HG02759 (cell line): Measurements from ENCODE around the gene DENND6A.
"Not testable (repeated sequence)": the region's sequence is repeated elsewhere in the genome, so short reads cannot be mapped to it uniquely, and the experiment has no call there.

Experiments used
- ATAC-seq: cut with Tn5 transposase; IDR thresholded peaks from one replicate; pipeline ENCODE4 v1.9.1; 2021; ENCODE audit warnings: mild to moderate bottlenecking, moderate library complexity; ENCODE audit not compliant: unreplicated experiment

The DENND6A gene

DNA sequence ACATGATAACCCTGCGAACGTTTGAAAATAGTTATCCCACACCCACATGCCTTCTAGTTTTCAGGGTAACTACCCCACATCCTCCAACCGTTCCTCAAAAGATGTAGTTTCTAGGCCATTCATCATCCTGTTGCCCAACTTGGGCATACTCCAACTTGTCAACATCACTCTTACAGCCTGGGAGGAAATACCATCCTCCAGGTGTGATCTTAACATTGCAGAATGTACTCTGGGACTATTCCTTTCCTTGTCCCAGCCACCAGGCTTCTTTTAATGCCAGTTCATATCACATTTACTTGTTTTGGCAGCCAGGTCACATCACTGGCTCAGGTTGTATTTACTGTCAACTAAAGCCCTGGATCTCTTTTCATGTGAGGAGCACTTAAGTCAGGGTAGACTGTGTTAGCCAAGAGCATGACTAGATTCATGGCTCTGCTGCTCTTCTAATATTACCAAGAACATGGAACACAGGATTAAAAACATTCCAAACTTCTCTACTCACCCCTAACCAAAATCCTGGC, 4.0 kb upstream of the DENND6A start:
- ATAC-seq = no peak

DNA sequence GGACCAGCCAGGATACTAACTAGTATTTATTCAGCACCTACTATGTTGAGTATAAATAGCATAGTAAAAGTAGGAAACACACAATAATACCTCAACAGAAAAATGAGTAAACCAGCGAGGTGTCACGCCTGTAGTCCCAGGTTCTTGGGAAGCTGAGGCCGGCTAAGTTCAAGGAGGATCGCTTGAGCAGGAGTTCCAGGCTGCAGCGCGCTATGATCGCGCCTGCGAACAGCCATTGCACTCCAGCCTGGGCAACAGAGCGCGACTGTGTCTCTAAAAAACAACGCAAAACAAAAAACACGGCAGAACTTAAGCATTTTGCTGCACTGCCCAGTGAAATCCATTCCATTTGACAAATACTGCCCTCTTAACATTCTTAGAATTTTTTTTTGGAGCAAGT, 1.3 kb upstream of the DENND6A start:
- no peak for ATAC-seq

DNA sequence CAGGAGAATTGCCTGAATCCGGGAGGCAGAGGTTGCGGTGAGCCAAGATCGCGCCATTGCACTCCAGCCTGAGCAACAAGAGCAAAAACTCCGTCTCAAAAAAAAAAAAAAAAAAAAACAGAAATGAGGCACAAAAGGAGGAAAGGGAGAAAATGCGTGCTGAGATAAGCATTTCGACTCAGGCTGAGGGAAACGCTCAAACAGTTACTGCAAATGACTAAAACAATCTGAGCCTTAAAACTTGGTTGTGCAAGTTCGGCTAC, 813 bp downstream of the DENND6A start:
- ATAC-seq = not testable (repeated sequence)

DNA sequence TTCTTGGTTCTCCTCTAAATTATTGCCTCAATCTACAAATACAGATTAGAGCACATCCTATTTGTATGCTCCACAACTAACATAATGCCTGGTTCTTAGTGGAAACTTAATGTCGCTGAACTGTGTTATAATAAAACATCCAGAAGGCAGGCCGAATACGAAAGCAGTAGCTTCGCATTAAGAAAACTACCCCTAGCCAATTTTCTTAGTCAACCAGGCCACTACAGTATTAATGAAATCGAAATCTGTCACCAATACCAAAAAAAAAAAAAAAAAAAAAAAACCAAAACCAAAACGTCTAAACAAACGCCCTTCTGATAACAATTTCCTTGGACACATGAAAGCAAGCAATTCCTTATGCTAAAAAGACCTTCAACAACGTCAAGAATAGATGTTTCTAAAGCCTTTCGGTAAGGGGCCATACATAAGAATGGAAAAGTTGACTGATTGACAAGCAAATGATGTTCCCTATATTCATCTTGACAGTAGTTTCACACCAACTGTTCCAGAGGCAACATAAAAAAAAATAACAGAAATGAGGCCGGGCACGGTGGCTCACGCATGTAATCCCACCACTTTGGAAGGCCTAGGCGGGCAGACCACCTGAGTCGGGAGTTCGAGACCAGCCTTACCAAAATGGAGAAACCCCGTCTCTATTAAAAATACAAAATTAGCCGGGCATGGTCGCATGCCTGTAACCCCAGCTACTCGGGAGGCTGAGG, 1.3 kb downstream of the DENND6A start:
- no peak for ATAC-seq

DNA sequence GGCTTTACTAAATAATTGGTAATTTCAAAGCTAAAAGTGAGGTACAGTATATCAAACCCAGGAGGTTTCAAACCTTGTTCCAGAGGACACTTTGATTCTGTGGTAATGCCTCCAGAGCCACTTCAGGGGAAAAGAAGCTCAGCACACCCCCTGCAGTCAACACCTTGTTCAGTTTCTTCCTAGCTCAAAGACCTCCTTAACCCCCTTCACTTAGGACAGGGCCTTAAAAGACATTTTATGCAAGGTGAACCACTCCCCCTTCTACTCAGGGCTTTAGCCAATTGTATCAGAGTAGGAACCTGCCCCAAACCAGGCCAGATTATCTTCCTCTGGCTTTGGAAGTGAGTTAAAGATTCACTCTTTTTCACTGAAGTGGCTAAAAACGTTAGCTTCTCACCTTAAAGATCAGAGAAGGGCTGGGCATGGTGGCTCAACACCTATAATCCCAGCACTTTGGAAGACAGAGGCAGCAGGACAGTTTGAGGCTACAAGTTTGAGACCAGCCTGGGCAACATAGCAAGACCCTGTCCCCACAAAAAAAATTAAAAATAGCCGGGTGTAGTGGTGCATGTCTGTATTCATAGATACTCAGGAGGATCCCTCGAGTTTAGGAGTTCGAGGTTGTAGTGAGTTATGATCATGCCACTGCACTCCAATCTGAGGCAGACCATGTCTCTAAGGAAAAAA, 3.4 kb downstream of the DENND6A start:
- no peak for ATAC-seq

DNA sequence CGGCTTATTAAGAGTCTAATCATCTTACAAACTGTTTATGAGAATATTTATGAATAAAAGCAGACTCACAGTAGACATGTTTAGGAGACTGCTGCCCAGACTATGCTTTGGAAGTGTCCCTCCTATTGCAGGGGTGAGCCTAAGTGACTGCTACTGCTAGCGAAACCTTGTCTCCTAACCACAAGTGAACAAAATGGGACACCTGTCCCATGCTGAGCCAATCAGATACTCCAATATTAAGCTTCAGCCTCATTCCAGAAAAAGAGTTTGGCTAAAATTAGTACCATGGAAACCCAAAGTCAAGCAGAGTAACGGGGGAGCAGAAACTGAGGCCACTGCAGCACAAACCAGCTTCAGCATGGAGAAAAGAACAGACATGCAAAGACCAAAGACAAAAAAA, 4.6 kb downstream of the DENND6A start:
- no peak for ATAC-seq

DNA sequence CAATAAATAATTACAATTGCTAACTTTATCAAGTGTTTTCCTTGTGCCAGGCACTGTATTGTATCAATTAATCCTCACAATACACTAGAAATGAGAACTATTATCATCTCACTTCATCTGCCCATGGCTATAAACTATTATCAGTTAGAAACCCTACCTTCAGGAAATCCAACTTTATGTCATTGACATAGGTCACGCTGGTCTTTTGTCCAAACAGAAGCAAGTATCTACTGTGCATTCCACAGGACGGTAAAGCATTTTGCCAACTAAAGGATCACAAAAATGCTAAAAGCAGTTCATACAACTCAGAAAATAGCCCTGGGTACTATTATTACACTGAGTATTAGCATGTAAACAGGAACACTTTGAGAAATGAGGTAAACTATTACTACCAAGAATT, 9.6 kb downstream of the DENND6A start:
- no peak for ATAC-seq

DNA sequence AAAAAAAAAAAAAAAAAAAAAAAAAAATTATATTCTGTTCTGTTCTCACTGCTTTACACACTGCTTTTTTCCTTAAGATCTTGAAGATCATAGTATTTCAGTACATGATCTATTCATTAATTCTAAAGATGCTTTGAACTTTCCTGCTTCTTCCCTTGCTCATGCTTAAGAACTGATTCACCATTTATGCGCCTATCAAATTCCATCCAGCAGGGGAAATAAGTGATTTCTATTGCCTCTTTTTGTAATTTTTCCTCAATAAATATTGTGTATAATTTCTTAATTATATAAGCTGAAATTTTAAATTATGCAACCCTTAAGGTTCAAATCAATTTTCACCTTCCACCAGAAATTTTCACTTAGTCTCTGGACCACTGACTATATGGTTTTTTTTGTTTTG, 10.6 kb downstream of the DENND6A start:
- no peak for ATAC-seq

DNA sequence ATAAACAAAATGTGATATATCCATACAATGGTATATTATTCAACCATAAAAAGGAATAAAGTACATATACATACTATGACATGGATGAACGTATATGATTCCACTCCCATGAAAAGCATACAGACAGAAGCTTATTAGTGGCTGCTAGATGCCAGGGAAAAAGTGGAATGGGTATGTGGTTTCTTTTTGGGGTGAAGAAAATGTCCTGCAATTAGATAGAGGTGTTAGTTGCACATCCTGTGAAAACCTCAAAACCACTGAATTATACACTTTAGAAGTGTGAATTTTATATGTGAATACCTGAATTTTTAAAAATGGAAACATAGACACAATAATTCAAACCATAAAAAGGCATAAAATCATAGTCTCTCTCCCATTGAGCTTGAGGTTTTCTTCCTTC, 11.2 kb downstream of the DENND6A start:
- ATAC-seq = no peak

DNA sequence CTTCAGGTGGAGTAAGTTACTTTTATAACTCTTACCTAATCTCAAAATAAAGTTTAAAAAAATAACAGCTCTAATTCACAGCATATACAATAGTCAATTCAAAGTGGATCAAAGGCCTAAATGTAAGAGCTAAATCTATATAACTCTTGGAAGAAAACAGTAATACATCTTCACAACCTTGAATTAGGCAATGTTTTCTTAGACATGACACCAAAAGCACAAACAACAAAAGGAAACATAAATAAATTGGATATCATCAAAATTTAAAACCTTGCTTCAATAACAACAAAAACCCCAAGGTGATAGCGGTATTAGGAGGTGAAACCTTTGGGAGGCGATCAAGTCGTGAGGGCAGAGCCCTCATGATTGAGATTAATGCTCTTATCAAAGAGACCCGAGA, 12.8 kb downstream of the DENND6A start:
- no peak for ATAC-seq

DNA sequence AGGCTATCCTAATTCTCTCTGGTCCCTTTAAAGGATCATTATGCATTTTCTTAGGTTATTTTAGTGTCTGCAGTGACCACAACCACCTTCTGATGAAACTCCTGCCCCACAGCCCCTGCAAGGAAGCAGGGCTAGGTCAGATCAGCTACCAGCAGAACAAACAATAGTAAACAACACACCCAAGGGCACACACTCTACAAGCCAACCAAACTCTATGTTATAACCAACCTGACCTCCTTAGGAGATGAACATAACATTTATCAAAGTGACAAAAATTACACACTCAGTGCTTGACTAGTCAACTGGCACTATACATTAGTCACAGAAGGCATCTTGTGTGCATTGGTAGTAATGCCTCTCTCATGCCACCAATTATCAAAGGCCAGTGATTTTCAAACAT, 17.3 kb downstream of the DENND6A start:
- ATAC-seq = no peak

DNA sequence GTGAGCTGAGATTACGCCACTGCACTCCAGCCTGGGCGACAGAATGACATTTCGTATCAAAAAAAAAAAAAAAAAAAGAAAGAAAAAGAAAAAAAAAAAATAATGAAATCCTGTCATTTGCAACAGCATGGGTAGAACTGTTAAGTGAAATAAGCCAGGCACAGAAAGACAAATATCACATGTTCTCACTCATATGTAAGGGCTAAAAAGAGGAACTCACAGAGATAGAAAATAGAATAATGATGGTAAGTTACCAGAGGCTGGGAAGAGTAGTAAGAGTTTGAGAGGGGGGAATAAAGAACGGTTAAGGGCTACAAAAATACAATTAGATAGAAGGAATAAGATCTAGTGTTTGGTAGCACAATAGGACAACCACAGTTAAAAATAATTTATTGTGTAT, 19.7 kb downstream of the DENND6A start:
- ATAC-seq = no peak

DNA sequence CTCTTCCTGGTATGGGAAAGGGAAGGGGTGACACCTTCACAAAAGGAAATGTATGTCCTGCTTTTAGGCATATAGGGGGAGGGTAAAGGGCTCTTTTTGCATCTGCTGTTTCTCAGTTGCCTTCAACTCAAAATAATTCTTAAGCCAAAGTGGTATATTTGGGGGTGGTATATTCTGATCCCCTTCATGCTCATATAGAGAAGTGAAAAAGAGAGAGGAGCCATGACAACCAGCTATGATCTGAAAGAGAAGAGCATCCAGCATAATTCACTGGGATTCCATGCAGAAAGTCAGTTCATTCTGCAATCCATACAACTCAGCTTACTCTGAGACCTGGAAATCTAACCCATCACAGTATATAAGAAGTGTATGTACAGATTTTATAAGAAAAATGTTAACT, 22.3 kb downstream of the DENND6A start:
- ATAC-seq = no peak

DNA sequence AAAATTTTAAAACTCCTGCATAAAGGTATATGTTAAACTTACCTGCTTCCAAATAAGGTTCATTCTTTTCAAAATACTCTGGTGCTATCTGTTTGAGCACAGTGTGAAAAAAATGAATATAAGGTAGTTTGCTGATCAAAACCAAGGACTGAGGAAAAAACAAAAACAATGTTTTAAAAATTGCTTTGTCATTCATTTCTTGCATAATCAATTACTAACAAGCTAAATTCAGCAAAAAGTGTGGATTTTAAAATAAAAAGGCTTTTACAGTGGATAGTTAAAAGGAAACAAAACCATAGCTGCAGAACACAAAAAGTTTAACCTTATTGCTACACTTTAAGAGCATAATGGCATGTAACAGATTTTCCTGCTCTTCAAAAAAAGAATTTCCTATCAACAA, 31.5 kb downstream of the DENND6A start:
- no peak for ATAC-seq

DNA sequence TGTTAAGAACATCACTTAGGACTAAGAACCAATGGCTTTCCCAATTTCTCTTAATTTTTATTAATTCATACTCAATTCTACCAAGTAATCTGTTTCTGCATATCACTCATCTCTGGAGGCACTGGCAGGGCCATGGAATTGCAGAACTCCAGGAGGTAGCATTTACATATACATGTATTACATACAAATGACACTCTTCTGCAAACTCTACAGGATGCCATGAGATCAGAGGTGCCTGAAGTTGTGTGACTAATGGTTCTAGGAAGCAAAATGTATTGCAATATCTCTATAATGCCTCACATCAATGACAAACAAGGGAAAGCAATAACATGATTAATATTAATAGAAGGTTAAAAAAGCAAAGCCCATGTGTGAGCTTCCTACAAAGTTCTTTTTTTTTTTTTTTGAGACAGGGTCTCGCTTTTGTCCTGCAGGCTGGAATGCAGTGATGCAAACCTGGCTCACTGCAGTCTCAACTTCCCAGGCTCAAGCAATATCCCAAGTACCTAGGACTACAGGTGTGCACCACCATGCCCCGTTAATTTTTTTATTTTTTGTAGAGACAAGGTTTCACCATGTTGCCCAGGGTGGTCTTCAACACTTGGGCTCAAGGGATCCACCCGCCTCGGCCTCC, 33.0 kb downstream of the DENND6A start:
- ATAC-seq = no peak

DNA sequence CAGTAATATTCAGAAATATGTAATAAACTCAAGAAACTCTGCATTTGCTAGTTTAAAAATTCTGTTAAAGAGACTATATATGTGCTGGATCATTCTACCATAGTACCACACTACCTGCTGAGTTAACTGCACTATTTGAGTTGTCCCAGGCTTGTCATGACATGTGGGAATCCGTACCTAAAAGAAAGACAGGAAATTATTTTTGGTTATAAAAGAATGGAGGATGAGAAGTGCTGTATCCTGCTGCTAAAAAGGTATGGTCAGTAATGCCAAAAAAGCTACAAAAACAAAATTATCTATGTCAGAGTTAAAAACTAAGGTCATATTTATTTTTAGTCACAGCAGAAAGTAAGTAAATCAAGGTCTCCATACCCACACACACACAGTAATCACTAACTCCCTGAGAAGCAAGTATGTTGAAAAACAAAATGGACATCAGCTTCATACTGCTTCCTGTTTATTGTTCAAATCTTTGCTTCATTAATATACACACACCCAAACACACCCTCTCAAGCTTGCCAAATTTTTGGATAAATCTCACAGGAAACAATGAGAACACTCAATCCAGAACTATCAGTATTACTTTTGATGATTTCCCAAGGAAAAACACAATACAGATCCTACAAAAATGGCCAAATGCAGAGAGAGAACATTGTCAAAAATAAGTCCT, 33.7 kb downstream of the DENND6A start:
- no peak for ATAC-seq

DNA sequence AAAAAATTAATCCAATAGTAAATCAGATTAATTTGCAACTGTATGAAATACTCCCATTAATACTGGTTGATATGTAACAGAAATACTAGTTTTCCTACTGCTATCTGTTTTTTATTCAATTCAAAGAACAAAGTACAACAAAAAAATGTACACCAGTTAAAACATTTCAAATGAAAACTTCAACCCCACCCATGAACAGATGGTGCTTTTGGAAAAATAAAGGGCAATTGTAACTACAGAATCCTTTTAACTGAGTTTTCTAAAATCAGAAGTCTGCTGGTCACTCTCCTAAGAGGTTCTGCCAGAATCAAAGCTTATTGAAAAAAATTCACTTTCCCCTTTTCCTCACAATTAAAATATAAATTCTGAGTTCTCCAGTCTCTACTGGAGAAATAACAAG, 34.3 kb downstream of the DENND6A start:
- no peak for ATAC-seq

DNA sequence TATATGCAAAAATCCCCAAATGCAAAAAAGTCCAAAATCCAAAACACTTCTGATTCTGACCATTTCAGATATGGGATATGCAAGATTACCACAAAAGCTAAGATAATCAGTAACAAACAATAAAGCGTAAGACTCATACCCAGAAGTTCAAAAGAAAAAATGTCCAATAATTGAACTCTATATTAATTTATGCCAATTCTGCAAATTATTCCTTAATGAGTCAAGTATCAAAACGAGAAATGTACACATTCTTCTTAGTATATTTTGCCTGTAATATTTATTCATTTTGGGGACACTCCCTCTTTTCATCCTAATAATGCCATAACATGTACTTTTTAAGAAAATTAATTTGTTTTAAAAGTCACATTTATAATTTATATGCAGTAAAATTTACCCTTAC, 37.1 kb downstream of the DENND6A start:
- ATAC-seq = no peak

DNA sequence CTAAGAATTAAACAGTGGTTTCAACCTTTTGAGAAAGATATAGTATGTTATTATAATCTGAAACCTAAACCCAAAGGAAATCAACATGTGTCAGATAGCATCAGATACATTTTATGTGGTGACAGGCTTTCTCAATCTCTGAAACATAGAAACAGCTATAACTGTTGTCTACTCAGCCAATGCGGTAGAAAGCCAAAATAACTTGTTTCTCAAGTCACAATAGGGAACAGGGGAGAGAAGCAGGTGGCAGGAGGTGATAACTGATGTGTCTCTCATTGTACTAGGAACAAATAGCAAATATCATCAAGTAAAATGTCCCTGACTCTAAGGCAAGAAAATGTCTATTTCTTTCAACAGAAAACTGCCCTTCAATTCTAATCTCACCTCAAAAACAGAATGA, 38.6 kb downstream of the DENND6A start:
- no peak for ATAC-seq

DNA sequence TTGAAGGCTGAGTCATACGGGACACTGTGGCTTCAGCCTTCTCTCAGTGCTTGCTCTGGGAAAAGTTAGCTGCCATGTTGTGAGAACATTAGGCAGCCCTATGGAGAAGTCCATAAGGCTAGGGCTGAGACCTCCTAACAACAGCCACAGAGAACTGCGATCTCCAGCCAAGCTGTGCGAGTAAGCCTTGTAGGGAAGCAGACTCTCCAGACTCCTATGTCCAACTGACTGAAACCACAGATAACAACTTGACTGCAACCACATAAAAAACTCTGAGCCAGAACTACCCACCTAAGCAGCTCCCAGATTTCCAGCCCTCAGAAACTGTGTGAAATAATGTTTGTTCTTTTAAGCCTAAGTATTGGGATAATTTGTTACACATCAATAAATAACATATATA, 40.7 kb downstream of the DENND6A start:
- no peak for ATAC-seq

DNA sequence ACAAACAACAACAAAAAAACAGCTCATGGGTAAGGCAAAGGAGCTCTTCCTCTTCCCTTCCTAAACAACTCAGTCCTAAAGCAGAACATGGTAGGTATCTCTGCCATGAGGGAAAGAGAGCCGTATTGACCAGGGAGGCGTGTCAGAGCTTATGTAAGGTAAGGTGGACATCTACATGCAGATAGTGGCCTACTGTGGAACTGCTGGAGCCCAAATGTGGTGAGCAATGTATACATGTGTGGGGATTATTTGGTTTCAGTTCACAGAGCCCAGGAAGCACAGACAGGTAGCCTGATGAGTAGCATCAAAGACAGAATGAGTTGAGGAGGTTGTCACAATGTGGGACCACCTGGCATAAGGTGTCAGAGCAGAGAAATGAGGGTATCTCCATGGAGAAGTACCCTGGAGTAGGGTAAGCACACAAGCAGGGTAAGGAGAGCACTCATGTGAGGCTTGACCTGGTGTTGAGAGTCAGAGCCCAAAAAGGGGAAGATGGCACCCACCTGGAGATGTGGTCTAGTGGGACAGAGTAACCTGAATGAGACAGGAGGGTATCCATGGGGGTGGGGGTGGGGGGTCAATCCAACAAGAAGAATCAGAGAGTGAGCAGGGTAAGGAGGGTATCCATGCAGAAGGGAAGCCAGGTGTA, 45.5 kb downstream of the DENND6A start:
- no peak for ATAC-seq
